NCI-H1417 (cell line): ENCODE results near the gene RANBP10.

ENCODE experiments used
- DNase-seq, 3 experiments: peaks; one replicate each; lab custom pipeline; 2025; lab: John Stamatoyannopoulos, UW

Gene RANBP10

GRCh38 chr16:67741118-67741517 lies 65.2 kb downstream of the RANBP10 start:
- DNase-seq = no peak

- no peak for DNase-seq
Observed at GRCh38 chr16:67740391-67740790, 66.0 kb downstream of the RANBP10 start.

- no peak for DNase-seq
Observed at GRCh38 chr16:67736858-67737257, 69.5 kb downstream of the RANBP10 start.

- DNase-seq = no peak
Observed at GRCh38 chr16:67734731-67735201, 71.6 kb downstream of the RANBP10 start.

- DNase-seq = no peak
Observed at GRCh38 chr16:67733734-67734470, 72.5 kb downstream of the RANBP10 start.

GRCh38 chr16:67731753-67732095 lies 74.6 kb downstream of the RANBP10 start:
- no peak for DNase-seq

GRCh38 chr16:67731071-67731752 lies 75.1 kb downstream of the RANBP10 start:
- no peak for DNase-seq

GRCh38 chr16:67730326-67730725 lies 76.0 kb downstream of the RANBP10 start:
- DNase-seq = no peak

GRCh38 chr16:67729636-67730248 lies 76.6 kb downstream of the RANBP10 start:
- DNase-seq = no peak

GRCh38 chr16:67727521-67728485 lies 78.6 kb downstream of the RANBP10 start:
- no peak for DNase-seq

GRCh38 chr16:67726106-67727034 lies 80.0 kb downstream of the RANBP10 start:
- DNase-seq = no peak

- no peak for DNase-seq
Observed at GRCh38 chr16:67723911-67724305, 82.5 kb downstream of the RANBP10 start.

- DNase-seq = no peak
Observed at GRCh38 chr16:67723151-67723910, 83.0 kb downstream of the RANBP10 start.

GRCh38 chr16:67720236-67720635 lies 86.1 kb downstream of the RANBP10 start:
- no peak for DNase-seq

- DNase-seq = peak; percentile 17 to 64 (median 31)
Observed at GRCh38 chr16:67719778-67720144, 86.6 kb downstream of the RANBP10 start.

GRCh38 chr16:67719048-67719777 lies 87.1 kb downstream of the RANBP10 start, which contains the start of gene GFOD2:
Gene GFOD2, minus strand, starts transcription at chr16:67719316. Its CDS starts 33,601 bp downstream, at chr16:67685715.
- DNase-seq = peak; percentile 91 to 96 (median 93)

GRCh38 chr16:67718668-67719047 lies 87.7 kb downstream of the RANBP10 start:
- peak in 1 of 3 experiments; percentile 74 for DNase-seq

GRCh38 chr16:67716097-67716496 lies 90.3 kb downstream of the RANBP10 start:
- peak in 1 of 3 experiments; percentile 3 for DNase-seq

- DNase-seq = no peak
Observed at GRCh38 chr16:67714522-67714921, 91.8 kb downstream of the RANBP10 start.
